Bronchial epithelial cell (primary cell): ENCODE measurements around the gene LINC00632. TPM values are rescaled to one million over a fixed set of nuclear protein-coding genes. Genes with fewer than 3 reads are reported as not detected.

ENCODE experiments used
- DNase-seq: peaks from one replicate; pipeline ENCODE4 v3.0.0-alpha.2; 2010; ENCODE audit warnings: low read depth
- FAIRE-seq: peaks from 2 replicates; lab custom pipeline; 2011; peaks lifted over from hg19 to GRCh38; lab: Jason Lieb, UNC
- H3K27me3 ChIP-seq: 2 replicates; pipeline ENCODE4 v1.5.1; 2011; ENCODE audit warnings: low read length; ENCODE audit not compliant: control insufficient read depth, insufficient read depth
- H3K36me3 ChIP-seq: 2 replicates; pipeline ENCODE4 v1.5.1; 2011; ENCODE audit warnings: low read length; ENCODE audit not compliant: control insufficient read depth, insufficient read depth
- H3K4me3 ChIP-seq: 2 replicates; pipeline ENCODE4 v1.5.1; 2011; ENCODE audit warnings: mild to moderate bottlenecking, low read depth, low read length, control low read depth
- total RNA-seq: library from RNA; depleted of rRNA; stranded (reverse); fragments of >200 nt; gene quantifications from 2 replicates; pipeline ENCODE4 v1.2.1, GENCODE V29; 2014
- TF ChIP-seq, protein P1 (sequence below): IDR thresholded peaks from 2 replicates; pipeline ENCODE4 v1.5.1; 2011; ENCODE audit warnings: mild to moderate bottlenecking, moderate library complexity, low read length, control low read depth, inconsistent platforms; ENCODE audit not compliant: insufficient read depth, severe bottlenecking

Gene LINC00632
- total RNA-seq, 1 donor from 2014 or later = 0.53 TPM

DNA sequence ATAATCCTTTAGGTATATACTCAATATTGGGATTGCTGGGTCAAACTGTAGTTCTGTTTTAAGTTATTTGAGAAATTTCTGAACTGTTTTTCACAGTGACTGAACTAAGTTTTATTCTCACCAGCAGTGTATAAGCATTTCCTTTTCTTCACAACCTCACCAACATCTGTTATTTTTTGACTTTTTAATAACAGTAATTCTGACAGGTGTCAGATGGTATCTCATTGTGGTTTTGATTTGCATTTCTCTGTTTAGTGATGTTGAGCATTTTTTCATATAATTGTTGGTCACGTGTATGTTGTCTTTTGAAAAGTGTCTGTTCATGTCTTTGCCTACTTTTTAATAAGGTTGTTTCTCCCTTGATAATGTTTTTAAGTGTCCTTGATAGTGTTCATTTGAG, 112.6 kb downstream of the LINC00632 start:
- Histone ChIP-seq H3K27me3 (no peaks in the 10 kb centered on the region), H3K36me3 (no peaks in the 10 kb centered on the region), H3K4me3 (no peak overlapping the region)
- TF ChIP-seq, protein P1, sequence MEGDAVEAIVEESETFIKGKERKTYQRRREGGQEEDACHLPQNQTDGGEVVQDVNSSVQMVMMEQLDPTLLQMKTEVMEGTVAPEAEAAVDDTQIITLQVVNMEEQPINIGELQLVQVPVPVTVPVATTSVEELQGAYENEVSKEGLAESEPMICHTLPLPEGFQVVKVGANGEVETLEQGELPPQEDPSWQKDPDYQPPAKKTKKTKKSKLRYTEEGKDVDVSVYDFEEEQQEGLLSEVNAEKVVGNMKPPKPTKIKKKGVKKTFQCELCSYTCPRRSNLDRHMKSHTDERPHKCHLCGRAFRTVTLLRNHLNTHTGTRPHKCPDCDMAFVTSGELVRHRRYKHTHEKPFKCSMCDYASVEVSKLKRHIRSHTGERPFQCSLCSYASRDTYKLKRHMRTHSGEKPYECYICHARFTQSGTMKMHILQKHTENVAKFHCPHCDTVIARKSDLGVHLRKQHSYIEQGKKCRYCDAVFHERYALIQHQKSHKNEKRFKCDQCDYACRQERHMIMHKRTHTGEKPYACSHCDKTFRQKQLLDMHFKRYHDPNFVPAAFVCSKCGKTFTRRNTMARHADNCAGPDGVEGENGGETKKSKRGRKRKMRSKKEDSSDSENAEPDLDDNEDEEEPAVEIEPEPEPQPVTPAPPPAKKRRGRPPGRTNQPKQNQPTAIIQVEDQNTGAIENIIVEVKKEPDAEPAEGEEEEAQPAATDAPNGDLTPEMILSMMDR = no peak
- FAIRE-seq (no peak), DNase-seq (no peak)

DNA sequence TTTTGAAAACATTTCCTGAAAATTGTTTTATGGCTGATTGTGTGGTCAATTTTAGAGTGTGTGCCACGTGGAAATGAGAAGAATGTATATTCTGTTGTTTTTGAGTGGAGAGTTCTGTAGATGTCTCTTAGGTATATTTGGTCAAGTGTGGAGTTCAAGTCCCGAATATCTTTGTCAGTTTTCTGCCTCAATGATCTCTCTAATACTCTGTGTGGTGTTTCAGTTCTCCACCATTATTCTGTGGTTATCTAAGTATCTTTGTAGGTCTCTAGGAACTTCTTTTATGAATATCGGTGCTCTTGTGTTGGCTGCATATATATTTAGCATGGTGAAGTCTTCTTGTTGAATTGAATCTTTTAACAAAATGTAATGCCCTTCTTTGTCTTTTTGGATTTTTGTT, 113.3 kb downstream of the LINC00632 start:
- H3K36me3 ChIP-seq = no peaks in the 10 kb centered on the region
- no peak for DNase-seq
- H3K27me3 ChIP-seq = no peaks in the 10 kb centered on the region
- FAIRE-seq = no peak
- TF ChIP-seq, protein P1 = no peak
- H3K4me3 ChIP-seq = no peak overlapping the region

DNA sequence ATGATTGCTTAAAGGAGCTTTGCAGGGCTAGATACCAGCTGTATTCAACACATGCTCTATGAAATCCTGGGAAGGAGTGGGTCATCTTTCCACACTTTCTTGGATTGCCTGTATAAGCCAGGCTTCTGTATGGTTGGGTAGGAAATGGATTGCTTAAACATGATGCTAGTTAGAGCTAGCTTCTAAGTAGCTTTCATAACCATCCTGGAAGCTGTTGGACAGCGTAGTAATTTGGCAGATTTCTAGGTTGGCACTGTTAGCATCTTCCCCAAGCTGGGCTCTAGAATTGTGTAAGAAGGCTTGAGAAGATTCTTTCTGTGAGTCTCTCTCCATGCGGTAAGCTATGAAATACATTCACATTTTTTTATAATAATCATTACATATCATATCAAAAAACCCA, 127.3 kb downstream of the LINC00632 start:
- DNase-seq = no peak

More for the DNA sequence above, 127.3 kb downstream of the LINC00632 start:
- Histone ChIP-seq H3K36me3 (no peaks in the 10 kb centered on the region), H3K4me3 (no peak overlapping the region), H3K27me3 (no peaks in the 10 kb centered on the region)
- TF ChIP-seq, protein P1 = no peak
- no peak for FAIRE-seq

Other genes starting within 250 kb of the LINC00632 start
- not detected in 2 replicates for gene SOX3, start 204.7 kb upstream of the LINC00632 start, total RNA-seq